HCT116 (cell line): ENCODE measurements around the gene WDR62. TPM values are rescaled to one million over a fixed set of nuclear protein-coding genes. Genes with fewer than 3 reads are reported as not detected.

Experiments used
- ATAC-seq: fragments of 200-7000 bp; cut with Tn5 transposase; 2 replicates; pipeline ENCODE4 v1.9.1; 2020; ENCODE audit warnings: mild to moderate bottlenecking, moderate library complexity
- BruUV-seq: library from RNA; stranded (reverse); fragments of 400-500 nt; replicated peaks from 2 replicates; lab custom pipeline; 2021; lab: Mats Ljungman, UMichigan
- CTCF ChIA-PET: fragments of 300-600 bp; sonication (Branson Sonifier 250); formaldehyde crosslinking; loops from one replicate; lab custom pipeline; 2021; ENCODE audit warnings: antibody characterized with exemption; lab: Charles Lee
- POLR2A ChIA-PET: fragments of 300-600, 350-600 bp; sonication (Branson Sonifier 250); formaldehyde crosslinking; loops from one replicate; lab custom pipeline; 2021; ENCODE audit warnings: antibody characterized with exemption; lab: Charles Lee
- RAD21 ChIA-PET, 2 experiments: fragments of 300-600 bp; sonication (Branson Sonifier 250); formaldehyde crosslinking; loops; one replicate each; lab custom pipeline; 2023; ENCODE audit warnings: low total read pairs in 2 of 2; ENCODE audit not compliant: uncharacterized antibody in 2 of 2, unreplicated experiment in 2 of 2, low non-redundant PET in 1 of 2; lab: Charles Lee
- DNase-seq: peaks from one replicate; pipeline ENCODE4 v3.0.0-alpha.2; 2010; ENCODE audit warnings: low read depth, low spot score
- H2AFZ ChIP-seq: fragments of 200-600 bp; shearing (Covaris generic), sonication (generic); 2 replicates; pipeline ENCODE4 v1.6.1; 2017; ENCODE audit warnings: low read depth, mixed run types, mixed read lengths, antibody characterized with exemption, low read length; ENCODE audit not compliant: poor library complexity, severe bottlenecking
- H3K27ac ChIP-seq: 2 replicates; pipeline ENCODE4 v1.5.1; 2012; ENCODE audit warnings: low read depth, low read length
- H3K27me3 ChIP-seq: fragments of 200-600 bp; sonication (generic); 2 replicates; pipeline ENCODE4 v1.6.1; 2016; ENCODE audit warnings: mixed run types, low read length, mixed read lengths; ENCODE audit not compliant: insufficient read depth
- H3K36me3 ChIP-seq, 2 experiments: fragments of 200-500 bp in 1 of 2; fragments of 200-600 bp in 1 of 2; sonication (Bioruptor generic) in 1 of 2; sonication (generic) in 1 of 2; 2 replicates each; pipeline versions ENCODE4 v1.5.1 to v1.6.1; 2014 to 2016; ENCODE audit warnings: low read length in 2 of 2, inconsistent platforms in 1 of 2, mixed read lengths in 1 of 2, mixed run types in 1 of 2; ENCODE audit not compliant: insufficient read depth in 2 of 2, control insufficient read depth in 1 of 2
- H3K4me1 ChIP-seq, 2 experiments: fragments of 200-600 bp in 1 of 2; sonication (generic) in 1 of 2; 2 replicates each; pipeline versions ENCODE4 v1.5.1 to v1.6.1; 2012 to 2017; ENCODE audit warnings: low read length in 2 of 2, inconsistent platforms in 1 of 2, mild to moderate bottlenecking in 1 of 2, mixed read lengths in 1 of 2, mixed run types in 1 of 2, moderate library complexity in 1 of 2; ENCODE audit not compliant: insufficient read depth in 2 of 2, control insufficient read depth in 1 of 2
- H3K4me2 ChIP-seq: fragments of 200-600 bp; sonication (generic); 2 replicates; pipeline ENCODE4 v1.6.1; 2017; ENCODE audit warnings: mixed run types, low read length, mixed read lengths
- H3K4me3 ChIP-seq, 2 experiments: fragments of 200-600 bp in 1 of 2; sonication (generic) in 1 of 2; replicated peaks in 1 of 2; 2 replicates each; pipeline ENCODE4 v1.5.1; 2011 to 2016; ENCODE audit warnings: low read length in 2 of 2, control low read depth in 1 of 2, low read depth in 1 of 2, mild to moderate bottlenecking in 1 of 2, mixed read lengths in 1 of 2, mixed run types in 1 of 2
- H3K79me2 ChIP-seq: fragments of 200-600 bp; sonication (generic); 2 replicates; pipeline ENCODE4 v1.6.1; 2017; ENCODE audit warnings: mild to moderate bottlenecking, mixed run types, low read length, moderate library complexity, mixed read lengths; ENCODE audit not compliant: insufficient read depth
- H3K9ac ChIP-seq: fragments of 200-600 bp; sonication (generic); 2 replicates; pipeline ENCODE4 v1.6.1; 2016; ENCODE audit warnings: low read length, mixed read lengths
- H3K9me2 ChIP-seq: fragments of 200-600 bp; sonication (generic), shearing (Covaris generic); 2 replicates; pipeline ENCODE4 v1.6.1; 2017; ENCODE audit warnings: mixed run types, mild to moderate bottlenecking, moderate library complexity; ENCODE audit not compliant: insufficient read depth
- H3K9me3 ChIP-seq, 2 experiments: fragments of 200-500 bp in 1 of 2; fragments of 200-600 bp in 1 of 2; sonication (Bioruptor generic) in 1 of 2; sonication (generic) in 1 of 2; 2 replicates each; pipeline ENCODE4 v1.6.1; 2014 to 2017; ENCODE audit warnings: low read length in 2 of 2, mixed read lengths in 2 of 2, inconsistent platforms in 1 of 2, low read depth in 1 of 2, mild to moderate bottlenecking in 1 of 2, mixed run types in 1 of 2, moderate library complexity in 1 of 2; ENCODE audit not compliant: control insufficient read depth in 1 of 2, insufficient read depth in 1 of 2
- H4K20me1 ChIP-seq: fragments of 200-600 bp; sonication (generic), shearing (Covaris generic); 2 replicates; pipeline ENCODE4 v1.6.1; 2017; ENCODE audit warnings: mixed run types, mild to moderate bottlenecking, moderate library complexity; ENCODE audit not compliant: insufficient read depth
- ATF3 ChIP-seq: IDR thresholded peaks from 2 replicates; pipeline ENCODE4 v1.6.1; 2012
- CBX3 ChIP-seq: IDR thresholded peaks from 2 replicates; pipeline ENCODE4 v1.6.1; 2012; ENCODE audit warnings: low read depth
- CEBPB ChIP-seq: IDR thresholded peaks from 2 replicates; pipeline ENCODE4 v1.6.1; 2012; ENCODE audit warnings: low read depth
- EGR1 ChIP-seq: IDR thresholded peaks from 2 replicates; pipeline ENCODE4 v1.6.1; 2012; ENCODE audit warnings: low read depth
- ELF1 ChIP-seq: IDR thresholded peaks from 2 replicates; pipeline ENCODE4 v1.6.1; 2012; ENCODE audit warnings: low read depth, borderline replicate concordance
- EZH2 ChIP-seq: fragments of 200-600 bp; sonication (generic); IDR thresholded peaks from 2 replicates; pipeline ENCODE4 v1.6.1; 2017; ENCODE audit warnings: antibody characterized with exemption, mixed run types
- EZH2phosphoT487 ChIP-seq: fragments of 200-600 bp; IDR thresholded peaks from 2 replicates; pipeline ENCODE4 v1.6.1; 2018; ENCODE audit warnings: antibody characterized with exemption, borderline replicate concordance
- FOSL1 ChIP-seq: IDR thresholded peaks from 2 replicates; pipeline ENCODE4 v1.6.1; 2012; ENCODE audit warnings: low read depth
- JUND ChIP-seq: IDR thresholded peaks from 2 replicates; pipeline ENCODE4 v1.6.1; 2012
- POLR2A ChIP-seq: IDR thresholded peaks from 2 replicates; pipeline ENCODE4 v1.7.0; 2011; ENCODE audit warnings: borderline replicate concordance; ENCODE audit not compliant: insufficient read depth, insufficient read length; ENCODE audit errors: extremely low read depth
- POLR2AphosphoS5 ChIP-seq: IDR thresholded peaks from 2 replicates; pipeline ENCODE4 v1.6.1; 2011; ENCODE audit warnings: mild to moderate bottlenecking, low read depth, low read length, moderate library complexity
- RAD21 ChIP-seq: IDR thresholded peaks from 2 replicates; pipeline ENCODE4 v1.6.1; 2012; ENCODE audit warnings: low read depth, mild to moderate bottlenecking
- REST ChIP-seq: IDR thresholded peaks from 2 replicates; pipeline ENCODE4 v1.6.1; 2012; ENCODE audit warnings: low read depth
- SIN3A ChIP-seq: IDR thresholded peaks from 2 replicates; pipeline ENCODE4 v1.6.1; 2012; ENCODE audit warnings: low read depth
- SRF ChIP-seq: IDR thresholded peaks from 2 replicates; pipeline ENCODE4 v1.6.1; 2012; ENCODE audit warnings: low read depth
- TCF7L2 ChIP-seq: IDR thresholded peaks from 2 replicates; pipeline ENCODE4 v1.7.0; 2011; ENCODE audit warnings: borderline replicate concordance, inconsistent platforms; ENCODE audit not compliant: insufficient read depth, insufficient read length; ENCODE audit errors: extremely low read depth
- YY1 ChIP-seq: IDR thresholded peaks from 2 replicates; pipeline ENCODE4 v1.6.1; 2011; ENCODE audit warnings: low read length, low read depth, moderate library complexity, mild to moderate bottlenecking; ENCODE audit not compliant: insufficient replicate concordance; ENCODE audit errors: extremely low read depth
- ZBTB33 ChIP-seq: IDR thresholded peaks from 2 replicates; pipeline ENCODE4 v1.6.1; 2011; ENCODE audit warnings: mild to moderate bottlenecking, low read length, moderate library complexity; ENCODE audit not compliant: insufficient replicate concordance; ENCODE audit errors: extremely low read depth
- ZFX ChIP-seq: fragments of 450-650 bp; IDR thresholded peaks from 2 replicates; pipeline ENCODE4 v1.6.1; 2017
- ZNF274 ChIP-seq: fragments of 200-500 bp; sonication (Bioruptor generic); IDR thresholded peaks from 2 replicates; pipeline ENCODE4 v1.6.1; 2014; ENCODE audit warnings: mild to moderate bottlenecking, low read depth, low read length, inconsistent platforms
- intact Hi-C: fragments of 100-400 bp; cut with micrococcal nuclease; formaldehyde crosslinking; loops from 2 replicates; pipeline ENCODE4 v1.10.0; 2022
- total RNA-seq: library from RNA; stranded (reverse); gene quantifications from one replicate; pipeline ENCODE4 v1.2.1, GENCODE V29; 2021; ENCODE audit not compliant: unreplicated experiment

WDR62 gene
- total RNA-seq, 1 experiment from 2014 or later, result 17.0 TPM

DNA sequence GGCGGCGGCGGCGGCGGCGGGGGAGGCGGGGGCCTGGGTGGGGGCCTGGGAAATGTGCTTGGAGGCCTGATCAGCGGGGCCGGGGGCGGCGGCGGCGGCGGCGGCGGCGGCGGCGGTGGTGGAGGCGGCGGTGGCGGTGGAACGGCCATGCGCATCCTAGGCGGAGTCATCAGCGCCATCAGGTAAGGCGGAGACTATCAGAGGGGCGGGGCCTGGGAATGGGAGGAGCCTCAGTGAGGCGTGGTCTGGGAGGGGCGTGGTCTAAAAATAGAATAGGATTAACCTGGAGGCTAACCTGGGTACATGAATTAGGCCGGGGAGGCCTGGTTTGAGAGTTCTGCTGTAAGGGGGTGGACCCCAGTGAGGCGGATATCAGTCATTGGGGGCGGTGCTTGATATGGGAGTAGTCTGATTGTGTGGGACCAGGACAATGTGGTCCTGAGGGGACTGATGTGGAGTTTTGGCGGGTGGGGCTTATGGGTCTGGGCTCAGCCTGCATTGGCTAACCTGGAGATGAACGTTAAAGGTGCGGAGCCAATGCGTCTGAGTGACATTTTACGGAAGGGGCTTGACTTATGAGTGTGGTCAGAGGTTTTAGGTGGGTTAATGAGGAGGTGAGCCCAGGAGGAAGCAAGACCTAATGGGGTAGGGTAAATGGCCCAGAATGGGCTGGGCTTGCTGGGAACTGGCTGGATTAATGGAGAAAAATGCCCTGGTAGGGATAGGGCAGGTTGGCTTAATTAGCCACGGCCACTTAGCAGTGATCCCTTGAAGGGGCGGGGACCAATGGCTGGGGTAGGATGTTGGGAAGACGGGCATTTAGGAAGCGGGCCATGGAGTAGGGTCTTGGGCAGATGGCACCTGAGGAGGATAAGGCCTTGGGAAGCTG is 86.6 kb downstream of the WDR62 start:
- peak overlapping the region; percentile 99 for H3K9ac ChIP-seq
- TF ChIP-seq SRF (no peak), POLR2AphosphoS5 (peak; percentile 29; the same call in 1 of the 2 replicates), ELF1 (no peak), EZH2 (no peak), ZFX (no peak), POLR2A (no peak), CBX3 (no peak), EGR1 (no peak; the same call in 1 of the 2 replicates), YY1 (peak; percentile 36), ZBTB33 (no peak), ZNF274 (no peak), FOSL1 (no peak), REST (no peak), TCF7L2 (no peak), RAD21 (no peak), ATF3 (no peak), JUND (no peak), EZH2phosphoT487 (no peak), CEBPB (no peak), SIN3A (peak; percentile 33; the same call in 1 of the 2 replicates)

More for the DNA sequence above, 86.6 kb downstream of the WDR62 start:
- intact Hi-C loops, result no loop called here
- BruUV-seq, result no TSS peak
- Histone ChIP-seq H3K27me3 (no peaks in the 10 kb centered on the region), H3K9me2 (no peaks in the 10 kb centered on the region), H3K4me1 (peaks cover 33 to 45% of the 10 kb centered on the region in 2 experiments), H4K20me1 (peaks cover 6% of the 10 kb centered on the region; the same call in 1 of the 2 replicates), H3K4me3 (peak overlapping the region; percentile 87 to 94), H3K9me3 (no peaks in the 10 kb centered on the region), H3K36me3 (peaks cover 30 to 32% of the 10 kb centered on the region in 2 experiments), H2AFZ (no peak overlapping the region), H3K27ac (peak overlapping the region; percentile 98), H3K4me2 (peak overlapping the region; percentile 96), H3K79me2 (peaks cover 41% of the 10 kb centered on the region)
- CTCF ChIA-PET, result no interaction called here
- ATAC-seq (peak; percentile 70), DNase-seq (peak; percentile 83)
- RAD21 ChIA-PET, result no interaction called here
- POLR2A ChIA-PET, result no interaction called here
